ENCODE data around the gene FAM43B.

Gene FAM43B

GRCh38 chr1:20587661-20588053 is 35.3 kb downstream of the FAM43B start:
- TF ChIP-seq CTCF (IDR thresholded peaks at IDR 0.05; ENCODE audit: borderline replicate concordance, extremely low read depth, low read length, poor library complexity, severe bottlenecking): no peak
- TF ChIP-seq EZH2 (IDR thresholded peaks at IDR 0.05; ENCODE audit: borderline replicate concordance, low read depth, low read length, severe bottlenecking): no peak
- H3K4me3 ChIP-seq (ENCODE audit: low read depth in 1 of 2, low read length in 2 of 2): no peak overlapping the region
- H3K9ac ChIP-seq (ENCODE audit: low read depth, low read length): no peak overlapping the region
- H3K27ac ChIP-seq (ENCODE audit: low read length): no peak overlapping the region
- H2AFZ ChIP-seq (ENCODE audit: low read depth, low read length): no peak overlapping the region
- H3K79me2 ChIP-seq (ENCODE audit: insufficient read depth, low read length): no peaks in the 10 kb centered on the region
- no peaks in the 10 kb centered on the region for H4K20me1 ChIP-seq (ENCODE audit: insufficient read depth, low read length)
- no peak for DNase-seq
- H3K27me3 ChIP-seq (ENCODE audit: insufficient read depth, low read length, poor library complexity): peaks cover 11% of the 10 kb centered on the region
- H3K9me3 ChIP-seq (ENCODE audit: insufficient read depth, low read length, severe bottlenecking): no peaks in the 10 kb centered on the region
- H3K4me2 ChIP-seq (ENCODE audit: insufficient read depth, low read length): no peak overlapping the region
- H3K36me3 ChIP-seq (ENCODE audit: insufficient read depth, low read length): no peaks in the 10 kb centered on the region
- ATAC-seq (ENCODE audit: insufficient read depth, low read depth): no peak
- H3K4me1 ChIP-seq (ENCODE audit: insufficient read depth, low read length): no peaks in the 10 kb centered on the region

GRCh38 chr1:20588634-20589225 is 36.4 kb downstream of the FAM43B start, which contains the start of gene CDA:
Gene CDA, plus strand, starts transcription at chr1:20589097. Its CDS starts 33 bp downstream, at chr1:20589130.
- DNase-seq: no peak
- ATAC-seq (ENCODE audit: insufficient read depth, low read depth): no peak
- no peaks in the 10 kb centered on the region for H4K20me1 ChIP-seq (ENCODE audit: insufficient read depth, low read length)
- H3K36me3 ChIP-seq (ENCODE audit: insufficient read depth, low read length): no peaks in the 10 kb centered on the region
- H2AFZ ChIP-seq (ENCODE audit: low read depth, low read length): no peak within 1 kb of the TSS
- H3K4me1 ChIP-seq (ENCODE audit: insufficient read depth, low read length): no peaks in the 10 kb centered on the region
- H3K4me2 ChIP-seq (ENCODE audit: insufficient read depth, low read length): no peak within 1 kb of the TSS
- TF ChIP-seq CTCF (IDR thresholded peaks at IDR 0.05; ENCODE audit: borderline replicate concordance, extremely low read depth, low read length, poor library complexity, severe bottlenecking) (no peak), EZH2 (IDR thresholded peaks at IDR 0.05; ENCODE audit: borderline replicate concordance, low read depth, low read length, severe bottlenecking) (no peak)
- no peaks in the 10 kb centered on the region for H3K9me3 ChIP-seq (ENCODE audit: insufficient read depth, low read length, severe bottlenecking)
- no peak within 1 kb of the TSS for H3K27ac ChIP-seq (ENCODE audit: low read length)
- no peak within 1 kb of the TSS for H3K9ac ChIP-seq (ENCODE audit: low read depth, low read length)
- H3K4me3 ChIP-seq (ENCODE audit: low read depth in 1 of 2, low read length in 2 of 2): no peak within 1 kb of the TSS
- peaks cover 11% of the 10 kb centered on the region for H3K27me3 ChIP-seq (ENCODE audit: insufficient read depth, low read length, poor library complexity)
- no peaks in the 10 kb centered on the region for H3K79me2 ChIP-seq (ENCODE audit: insufficient read depth, low read length)

- no peak for DNase-seq
- H4K20me1 ChIP-seq (ENCODE audit: insufficient read depth, low read length): no peaks in the 10 kb centered on the region
- no peak overlapping the region for H3K4me2 ChIP-seq (ENCODE audit: insufficient read depth, low read length)
- H3K27ac ChIP-seq (ENCODE audit: low read length): no peak overlapping the region
- no peaks in the 10 kb centered on the region for H3K4me1 ChIP-seq (ENCODE audit: insufficient read depth, low read length)
- peaks cover 11% of the 10 kb centered on the region for H3K27me3 ChIP-seq (ENCODE audit: insufficient read depth, low read length, poor library complexity)
- no peak for ATAC-seq (ENCODE audit: insufficient read depth, low read depth)
- no peak overlapping the region for H3K9ac ChIP-seq (ENCODE audit: low read depth, low read length)
- H3K9me3 ChIP-seq (ENCODE audit: insufficient read depth, low read length, severe bottlenecking): no peaks in the 10 kb centered on the region
- H3K4me3 ChIP-seq (ENCODE audit: low read depth in 1 of 2, low read length in 2 of 2): no peak overlapping the region
- H2AFZ ChIP-seq (ENCODE audit: low read depth, low read length): no peak overlapping the region
- H3K36me3 ChIP-seq (ENCODE audit: insufficient read depth, low read length): no peaks in the 10 kb centered on the region
- TF ChIP-seq EZH2 (IDR thresholded peaks at IDR 0.05; ENCODE audit: borderline replicate concordance, low read depth, low read length, severe bottlenecking) (no peak), CTCF (IDR thresholded peaks at IDR 0.05; ENCODE audit: borderline replicate concordance, extremely low read depth, low read length, poor library complexity, severe bottlenecking) (no peak)
- no peaks in the 10 kb centered on the region for H3K79me2 ChIP-seq (ENCODE audit: insufficient read depth, low read length)
Measured at GRCh38 chr1:20589331-20590278, 37.2 kb downstream of the FAM43B start.
